ENCODE data around the gene FAM9A.
"Not testable (repeated sequence)": the region's sequence is repeated elsewhere in the genome, so short reads cannot be mapped to it uniquely, and the experiment has no call there.

Gene FAM9A

DNA sequence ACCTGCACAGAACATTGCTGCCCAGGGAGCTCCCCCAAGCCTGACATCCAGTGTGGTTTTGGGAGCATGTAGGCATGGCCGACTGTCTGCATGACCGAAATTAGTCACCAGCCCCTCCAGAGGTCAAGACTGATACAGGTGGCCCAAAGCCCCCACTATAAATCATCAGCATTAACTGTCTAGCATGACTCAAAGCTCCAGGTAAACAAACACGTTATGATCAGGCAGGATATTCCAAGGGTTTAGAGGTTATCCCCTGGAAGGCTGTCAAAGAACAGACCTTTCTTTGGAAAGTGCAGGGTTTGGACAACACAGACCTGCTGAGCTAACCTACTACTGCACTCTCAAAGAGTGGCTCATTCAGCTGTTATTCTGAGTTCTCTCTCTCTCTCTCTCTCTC is 2.1 kb upstream of the FAM9A start:
- no peak for DNase-seq (ENCODE audit: low spot score)

DNA sequence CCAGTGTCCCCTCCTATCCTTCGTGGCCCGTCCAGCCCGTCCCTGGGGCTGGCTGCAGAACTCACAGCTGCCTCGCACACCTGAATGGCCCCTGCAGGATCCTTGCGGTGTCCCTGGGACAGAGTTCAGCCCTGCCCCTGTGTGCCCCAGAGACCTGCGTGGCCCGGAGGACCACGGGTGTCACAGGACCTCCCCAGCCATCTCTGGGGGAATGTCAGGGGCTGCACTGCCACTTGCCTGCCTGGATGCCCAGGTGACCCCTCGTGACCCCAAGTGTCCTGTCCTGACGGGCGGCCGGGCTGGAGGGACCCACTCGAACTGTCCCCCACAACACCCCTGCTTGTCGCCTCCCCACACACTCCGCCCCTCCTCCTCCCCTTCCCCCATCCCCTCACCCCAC is 832 bp downstream of the FAM9A start:
- not testable (repeated sequence) for DNase-seq (ENCODE audit: low spot score)

DNA sequence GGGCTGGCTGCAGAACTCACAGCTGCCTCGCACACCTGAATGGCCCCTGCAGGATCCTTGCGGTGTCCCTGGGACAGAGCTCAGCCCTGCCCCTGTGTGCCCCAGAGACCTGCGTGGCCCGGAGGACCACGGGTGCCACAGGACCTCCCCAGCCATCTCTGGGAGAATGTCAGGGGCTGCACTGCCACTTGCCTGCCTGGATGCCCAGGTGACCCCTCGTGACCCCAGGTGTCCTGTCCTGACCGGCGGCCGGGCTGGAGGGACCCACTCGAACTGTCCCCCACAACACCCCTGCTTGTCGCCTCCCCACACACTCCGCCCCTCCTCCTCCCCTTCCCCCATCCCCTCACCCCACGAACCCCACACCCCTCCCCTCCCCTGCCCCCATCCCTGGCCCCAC is 1.9 kb downstream of the FAM9A start:
- DNase-seq (ENCODE audit: low spot score), result not testable (repeated sequence)

DNA sequence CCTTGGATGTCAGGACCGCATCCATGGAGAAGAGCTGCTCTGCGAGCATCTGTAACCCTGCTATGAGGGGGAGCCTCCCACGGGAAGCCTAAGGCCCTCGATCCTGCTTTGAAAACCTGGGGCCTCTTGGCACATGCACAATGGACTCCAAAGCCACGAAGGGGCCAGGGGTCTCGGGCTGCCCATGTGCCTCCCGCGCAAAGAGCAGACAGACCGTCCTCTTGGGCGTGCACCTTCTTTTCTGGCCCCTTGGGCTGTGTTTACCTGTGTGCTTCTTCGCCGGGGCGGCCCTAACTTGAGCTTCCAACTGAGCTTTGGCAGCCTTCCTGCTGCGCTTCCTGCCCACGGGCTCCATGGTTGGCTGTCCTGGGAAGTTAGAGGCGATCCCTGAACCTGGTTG is 2.5 kb downstream of the FAM9A start:
- DNase-seq (ENCODE audit: low spot score), result not testable (repeated sequence)

DNA sequence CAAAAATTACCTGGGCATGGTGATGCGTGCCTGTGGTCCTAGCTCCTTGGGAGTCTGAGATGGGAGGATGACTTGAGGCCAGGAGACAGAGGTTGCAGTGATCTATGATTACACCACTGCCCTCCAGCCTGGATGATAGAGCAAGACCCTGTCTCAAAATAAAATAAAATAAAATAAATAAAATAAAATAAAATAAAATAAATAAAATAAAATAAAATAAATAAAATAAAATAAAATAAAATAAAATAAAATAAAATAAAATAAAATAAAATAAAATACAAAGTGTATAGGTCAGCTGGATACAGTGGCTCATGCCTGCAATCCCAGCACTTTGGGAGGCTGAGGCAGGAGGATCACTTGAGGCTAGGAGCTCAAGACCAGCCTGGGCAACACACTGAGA is 14.1 kb downstream of the FAM9A start:
- not testable (repeated sequence) for DNase-seq (ENCODE audit: low spot score)

DNA sequence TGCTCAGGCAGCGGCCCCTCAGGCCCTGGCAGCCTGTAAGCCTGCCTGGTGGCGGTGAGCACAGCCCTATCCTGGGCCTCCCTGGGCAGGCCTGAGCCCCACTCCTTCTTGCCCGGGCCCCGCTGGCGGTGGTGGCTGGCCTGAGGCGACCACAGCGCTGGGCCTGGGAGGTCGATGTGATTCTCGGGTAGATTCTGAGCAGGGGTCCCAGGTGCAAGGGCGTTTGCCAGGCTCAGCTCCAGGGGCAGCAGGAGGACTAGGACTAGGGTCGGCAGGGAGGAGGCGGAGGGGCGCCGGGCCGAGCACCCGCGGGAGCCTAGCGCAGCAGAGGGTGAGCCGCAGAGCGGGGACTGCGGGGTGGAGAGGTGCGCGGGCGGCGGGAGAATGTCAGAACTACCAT is 17.0 kb downstream of the FAM9A start:
- no peak for DNase-seq (ENCODE audit: low spot score)

DNA sequence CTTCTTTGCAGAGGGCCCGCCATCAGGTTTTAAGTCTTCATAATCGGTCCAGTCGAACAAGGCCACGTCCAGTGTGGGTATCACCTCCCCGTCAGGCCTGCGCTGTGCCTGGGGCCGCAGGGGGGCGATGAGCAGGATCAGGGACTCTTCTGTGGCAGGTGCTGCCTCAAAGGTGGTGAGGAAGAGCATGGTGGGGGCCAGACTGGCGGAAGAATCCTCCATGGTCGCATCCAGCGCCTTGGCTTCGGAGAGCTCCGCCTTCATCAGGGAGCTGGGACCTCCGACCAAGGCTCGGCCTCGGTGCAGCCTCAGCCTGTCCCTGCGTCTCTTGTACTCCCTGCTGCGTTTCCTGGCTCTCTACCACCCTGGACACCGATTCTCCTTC is 17.5 kb downstream of the FAM9A start:
- no peak for DNase-seq (ENCODE audit: low spot score)

DNA sequence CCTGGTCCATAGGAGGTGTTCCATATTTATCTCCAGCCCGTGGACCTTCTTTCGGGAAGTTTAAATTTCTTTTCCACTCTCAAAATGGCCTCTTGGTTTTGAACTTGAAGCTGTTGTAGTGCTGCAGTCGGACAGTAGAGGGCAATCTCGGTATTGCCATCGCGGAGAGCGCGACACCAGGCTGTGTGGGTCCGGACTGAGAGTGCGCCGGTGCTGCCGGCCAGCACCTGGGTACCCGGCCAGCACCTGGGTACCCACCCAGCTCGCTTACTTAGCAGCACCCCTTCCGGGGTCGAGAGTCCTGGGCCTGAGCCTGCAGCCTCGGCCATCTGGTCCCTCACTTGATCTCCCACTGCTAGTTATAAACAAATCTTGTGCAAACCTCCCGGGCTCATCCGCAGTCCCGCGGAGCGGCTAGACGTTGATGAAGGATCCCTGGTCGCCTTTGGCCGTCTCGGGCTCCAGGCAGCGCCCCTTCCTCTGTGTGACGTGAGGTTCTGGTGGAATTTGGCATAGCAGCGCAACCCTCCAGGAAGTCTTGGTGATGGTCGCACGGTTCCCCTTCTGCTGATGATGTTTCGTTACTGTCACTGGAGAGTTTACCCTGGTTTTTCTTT is 18.0 kb downstream of the FAM9A start:
- no peak for DNase-seq (ENCODE audit: low spot score)

DNA sequence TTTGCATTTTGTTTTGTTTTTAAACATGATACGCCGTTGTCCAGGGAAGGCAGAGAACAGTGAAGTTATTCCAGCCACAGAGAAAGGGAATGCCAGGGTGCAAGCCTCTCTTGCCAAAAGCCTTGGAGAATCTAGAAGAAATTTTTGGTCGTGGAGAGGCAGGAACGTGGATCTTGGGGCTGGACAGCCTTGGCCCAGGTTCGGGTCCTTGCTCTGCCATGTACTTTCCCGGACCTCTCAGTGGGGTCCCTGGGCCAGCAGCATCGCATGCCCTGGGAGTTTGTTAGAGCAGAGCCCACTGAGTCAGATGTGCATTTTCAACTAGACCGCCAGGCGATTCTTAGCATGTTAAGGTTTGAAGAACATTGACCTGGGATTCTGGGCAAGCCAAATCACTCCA is 18.6 kb downstream of the FAM9A start:
- DNase-seq (ENCODE audit: low spot score), result no peak

DNA sequence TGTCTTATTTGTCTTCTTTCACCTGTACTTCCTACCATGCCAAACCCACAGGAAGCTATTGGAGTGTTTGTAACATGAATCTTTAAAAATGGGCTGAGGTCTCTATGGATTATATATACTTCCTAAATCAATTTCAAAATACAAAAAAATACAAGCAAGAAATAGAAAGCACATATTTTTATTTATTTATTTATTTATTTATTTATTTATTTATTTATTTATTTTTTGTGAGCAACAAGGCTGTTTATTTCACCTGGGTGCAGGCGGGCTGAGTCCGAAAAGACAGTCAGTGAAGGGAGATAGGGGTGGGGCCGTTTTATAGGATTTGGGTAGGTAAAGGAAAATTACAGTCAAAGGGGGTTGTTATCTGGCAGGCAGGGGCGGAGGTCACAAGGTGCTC is 19.3 kb downstream of the FAM9A start:
- DNase-seq (ENCODE audit: low spot score), result not testable (repeated sequence)

DNA sequence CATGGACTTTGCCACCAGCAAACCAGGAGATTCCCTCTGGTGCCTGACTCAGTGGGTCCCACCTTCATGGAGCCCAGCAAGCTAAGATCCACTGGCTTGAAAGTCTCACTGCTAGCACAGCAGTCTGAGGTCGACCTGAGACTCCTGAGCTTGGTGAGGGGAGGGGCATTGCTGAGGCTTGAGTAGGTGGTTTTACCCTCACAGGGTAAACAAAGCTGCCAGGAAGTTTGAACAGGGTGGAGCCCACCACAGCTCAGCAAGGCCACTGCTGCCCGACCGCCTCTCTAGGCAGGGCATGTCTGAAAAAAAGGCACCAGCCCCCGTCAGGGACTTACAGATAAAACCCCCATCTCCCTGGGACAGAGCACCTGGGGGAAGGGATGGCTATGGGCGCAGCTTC is 28.1 kb downstream of the FAM9A start:
- DNase-seq (ENCODE audit: low spot score), result no peak

DNA sequence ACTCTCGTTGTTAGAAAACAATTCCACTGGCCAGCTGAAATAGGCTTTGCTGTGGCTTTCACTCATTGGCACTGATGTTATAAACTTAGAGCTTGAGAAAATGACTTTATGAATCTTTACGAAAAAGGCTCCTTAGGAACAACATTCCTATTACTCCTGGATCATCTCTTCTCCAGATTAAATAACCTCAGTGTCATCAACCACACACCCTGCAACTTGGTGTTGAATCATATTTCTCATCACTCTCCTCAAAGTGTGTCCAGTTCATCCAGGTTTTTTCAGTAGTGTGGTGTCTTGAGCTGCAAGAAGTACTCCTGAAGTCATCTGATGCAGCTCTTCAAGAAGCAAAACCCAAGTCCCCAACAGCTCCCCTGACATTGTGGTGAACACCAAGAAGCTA is 41.2 kb downstream of the FAM9A start:
- DNase-seq (ENCODE audit: low spot score), result no peak

DNA sequence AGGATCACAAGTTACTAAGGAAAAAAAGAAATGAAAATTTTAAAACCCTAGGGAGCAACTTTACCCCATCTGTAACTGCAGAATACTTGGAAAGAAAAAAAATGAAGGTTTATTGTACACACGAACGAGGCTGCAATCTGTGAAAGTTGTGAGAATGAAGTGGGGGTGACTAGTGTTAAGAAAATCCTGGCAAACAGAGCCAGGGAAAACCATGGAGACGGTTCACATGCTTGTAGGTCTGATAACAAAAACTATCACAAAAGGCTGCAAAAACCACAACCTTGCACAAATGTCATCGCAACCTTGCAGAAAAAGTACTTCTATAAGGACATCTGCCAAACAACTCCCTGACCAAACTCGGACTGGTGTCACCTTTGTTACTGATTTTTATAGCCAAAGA is 42.5 kb downstream of the FAM9A start:
- DNase-seq (ENCODE audit: low spot score), result not testable (repeated sequence)

DNA sequence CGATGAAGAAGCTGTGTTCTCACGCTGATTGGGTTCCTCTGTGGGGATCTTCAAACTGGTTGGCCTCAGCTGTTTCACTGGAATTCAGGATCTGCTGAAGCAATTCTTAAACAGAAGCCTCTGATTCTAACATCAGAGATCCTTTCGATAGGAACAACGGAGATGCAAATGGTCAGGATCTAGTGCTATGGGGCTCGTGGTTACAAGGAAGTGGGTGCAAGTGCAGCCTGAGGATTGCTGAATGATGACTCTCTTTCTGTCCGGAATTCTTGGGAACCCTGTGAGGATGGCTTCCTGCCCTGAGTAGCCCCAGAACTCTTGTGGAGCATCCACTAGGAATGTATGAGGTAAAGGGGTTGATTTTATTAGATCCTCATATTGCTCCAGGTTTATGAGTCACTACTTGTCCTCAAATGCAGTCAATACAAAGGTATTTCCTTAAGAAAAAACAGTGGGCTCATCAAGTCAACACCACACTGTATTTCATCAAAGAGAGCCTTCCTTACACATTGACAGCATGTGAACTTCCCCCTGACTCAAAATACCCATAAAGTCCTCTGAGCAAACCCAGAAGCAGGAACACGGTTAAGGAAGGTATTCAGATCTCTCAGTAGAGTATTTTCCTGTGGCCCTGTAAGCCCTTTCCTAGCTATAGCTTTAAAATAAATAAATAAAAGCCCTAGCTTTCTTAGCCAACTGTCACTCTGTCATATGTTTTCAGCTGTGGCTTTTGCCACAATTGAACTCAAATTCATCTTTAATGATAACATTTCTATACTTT is 43.4 kb downstream of the FAM9A start:
- not testable (repeated sequence) for DNase-seq (ENCODE audit: low spot score)

DNA sequence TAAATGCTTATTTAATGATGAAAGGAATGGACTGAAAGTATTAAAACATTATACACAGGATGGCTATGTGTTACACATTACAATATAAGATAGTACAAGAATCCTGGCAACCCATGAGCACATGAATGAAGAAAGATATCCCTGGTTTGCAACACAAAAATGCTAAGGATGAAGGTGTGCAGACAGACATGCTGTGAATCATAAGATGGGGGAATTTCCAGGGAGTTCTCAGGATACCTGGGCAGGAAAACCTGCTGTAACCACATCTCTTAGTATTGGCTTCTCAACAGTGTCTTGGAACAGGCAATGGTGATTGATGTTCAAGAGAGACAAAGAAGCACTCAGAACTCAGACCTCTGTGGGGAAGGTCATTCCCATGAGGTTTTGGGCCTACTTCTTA is 45.4 kb downstream of the FAM9A start:
- no peak for DNase-seq (ENCODE audit: low spot score)

DNA sequence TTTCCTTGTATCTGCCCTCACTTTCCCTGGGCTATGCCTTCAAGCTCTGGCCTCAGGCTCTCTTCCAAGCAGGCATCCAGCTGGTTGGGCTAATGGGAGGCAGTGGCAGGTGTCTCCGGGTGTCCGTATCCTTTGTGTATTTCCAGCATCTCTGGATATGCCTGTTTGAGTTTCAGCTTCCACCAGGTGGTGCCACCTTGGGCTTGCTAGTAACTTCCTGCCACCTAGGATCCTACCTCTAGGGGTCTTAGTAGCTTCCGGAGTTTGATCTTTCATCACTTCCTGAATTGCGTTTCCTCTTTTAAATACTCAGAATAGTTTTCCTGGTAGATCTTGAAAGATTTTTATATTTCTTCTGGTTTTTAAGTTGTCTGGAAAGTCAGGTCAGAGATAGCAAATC is 46.1 kb downstream of the FAM9A start:
- no peak for DNase-seq (ENCODE audit: low spot score)

DNA sequence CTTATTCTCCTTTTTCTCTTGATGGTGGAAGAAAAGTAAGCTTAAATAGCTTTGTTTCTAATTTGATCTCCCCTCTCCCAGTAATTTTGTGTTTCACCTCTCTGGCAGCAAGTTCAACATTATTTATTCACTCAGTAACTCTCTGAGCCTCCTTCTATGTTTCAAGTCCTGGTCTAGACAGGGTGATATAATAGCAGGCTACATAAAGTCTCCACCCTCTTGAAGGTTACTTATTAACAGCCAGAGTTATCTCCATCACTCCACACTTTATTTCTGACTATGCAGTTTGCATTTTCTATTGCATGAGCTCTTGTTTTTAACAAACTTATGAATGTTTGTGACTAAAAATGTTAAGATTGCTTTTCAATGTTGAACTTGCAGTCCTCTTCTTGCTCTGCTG is 51.5 kb downstream of the FAM9A start:
- DNase-seq (ENCODE audit: low spot score), result no peak

DNA sequence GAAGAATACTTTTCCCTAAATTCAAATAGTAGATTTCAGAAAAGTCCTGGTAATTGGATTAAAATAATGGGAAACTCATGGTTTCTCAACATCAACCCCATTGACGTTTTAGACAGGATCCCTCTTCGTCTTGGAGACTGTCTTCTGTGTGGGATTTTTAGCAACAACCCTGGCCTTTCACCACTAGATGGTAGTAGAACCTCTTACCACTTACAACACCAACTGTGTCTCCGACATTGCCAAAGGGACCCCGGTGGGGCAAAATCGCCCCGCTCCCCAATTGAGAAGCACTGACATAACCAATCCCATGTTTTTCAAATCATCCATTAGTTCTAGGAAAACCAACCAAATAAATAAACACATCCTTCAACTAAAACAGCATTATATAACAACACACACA is 52.3 kb downstream of the FAM9A start:
- no peak for DNase-seq (ENCODE audit: low spot score)

DNA sequence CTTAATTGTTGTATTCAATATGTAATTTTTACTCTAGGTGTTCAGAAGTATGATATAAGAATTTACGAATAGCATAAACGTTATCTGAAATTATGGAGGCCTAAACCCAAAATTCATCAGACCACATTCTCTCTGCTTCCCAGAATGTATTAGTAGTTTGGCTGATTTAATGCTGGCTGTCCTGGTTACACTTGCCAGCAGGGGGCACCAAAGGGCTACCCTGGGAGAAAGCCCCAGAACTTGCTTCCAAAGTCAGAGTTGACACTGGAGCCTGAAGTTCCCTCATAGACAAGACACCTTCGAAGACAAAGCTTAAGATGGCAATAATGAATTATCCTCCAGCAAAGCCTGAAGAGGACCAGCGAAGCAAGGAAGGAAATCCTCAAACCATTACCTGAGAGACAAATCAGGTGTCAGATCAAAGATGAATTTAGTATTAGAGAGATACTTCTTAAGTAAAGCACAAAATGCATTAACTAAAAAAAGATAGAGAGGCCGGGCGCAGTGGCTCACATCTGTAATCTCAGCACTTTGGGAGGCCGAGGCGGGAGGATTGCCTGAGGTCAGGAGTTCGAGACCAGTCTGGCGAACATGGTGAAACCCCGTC is 58.0 kb downstream of the FAM9A start:
- DNase-seq (ENCODE audit: low spot score), result peak; percentile 34

DNA sequence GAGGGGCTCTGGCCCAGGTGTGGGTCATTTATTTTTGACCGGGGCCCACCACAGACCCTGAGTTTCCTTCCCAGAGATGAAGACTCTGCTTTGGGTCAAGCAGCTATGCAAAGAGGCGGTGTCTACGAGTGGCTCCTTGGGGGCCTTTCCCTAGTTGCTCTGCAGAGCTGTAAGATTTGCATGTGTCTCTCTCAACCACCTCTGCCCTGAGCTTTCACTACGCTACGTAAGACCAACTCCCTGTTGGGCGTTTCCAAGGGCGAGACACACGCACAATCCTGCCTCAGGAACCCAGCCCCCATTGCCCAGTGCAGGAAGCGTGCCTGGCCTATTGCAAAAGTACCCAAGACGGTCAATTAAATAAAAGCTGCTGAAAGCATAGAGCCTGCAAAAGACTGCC is 59.2 kb downstream of the FAM9A start:
- DNase-seq (ENCODE audit: low spot score), result no peak
